GM21423 (cell line): ENCODE results near the gene HYDIN.

Experiments
- ATAC-seq: cut with Tn5 transposase; IDR thresholded peaks from one replicate; pipeline ENCODE4 v1.9.1; 2021; ENCODE audit warnings: mild to moderate bottlenecking, moderate library complexity; ENCODE audit not compliant: unreplicated experiment

HYDIN gene

DNA sequence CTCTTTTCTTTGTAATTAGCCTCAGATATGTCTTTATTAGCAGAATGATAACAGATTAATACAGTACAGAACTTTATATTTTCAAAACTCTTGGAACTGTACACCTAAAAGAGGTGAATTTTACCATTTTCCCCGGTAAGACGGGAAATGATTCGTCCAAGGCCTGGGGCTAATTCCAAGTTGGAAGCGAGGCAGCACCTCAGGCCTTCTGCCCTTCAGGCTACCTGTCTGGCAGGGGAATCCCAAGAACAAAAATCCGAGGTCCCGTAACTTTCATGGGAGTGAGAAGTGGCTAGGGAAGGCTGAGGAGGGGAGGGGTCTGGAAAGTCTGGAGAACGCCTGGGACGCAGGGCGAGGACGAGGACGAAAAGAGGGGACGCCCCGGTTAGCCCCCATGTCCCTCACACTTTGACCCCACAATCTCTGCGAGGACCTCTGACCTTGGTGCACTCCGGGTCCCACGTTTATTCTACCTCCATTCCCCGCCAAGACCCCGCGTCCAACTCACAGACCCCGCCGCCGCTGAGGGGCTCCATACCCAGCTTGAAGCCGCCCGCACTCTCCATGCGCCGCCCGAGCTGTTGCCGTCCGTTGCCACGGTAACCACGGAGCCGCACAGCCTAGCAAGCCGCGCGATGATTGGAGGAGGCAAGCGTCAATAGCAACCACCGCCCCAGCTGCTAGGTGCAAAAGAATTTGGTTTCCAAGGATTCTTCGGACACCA is at the start of gene HYDIN:
TSS of gene HYDIN (minus strand) at position 601 of the 724 bp plus-strand sequence. CDS start 43,827 bp downstream, outside the sequence.
- ATAC-seq = no peak

DNA sequence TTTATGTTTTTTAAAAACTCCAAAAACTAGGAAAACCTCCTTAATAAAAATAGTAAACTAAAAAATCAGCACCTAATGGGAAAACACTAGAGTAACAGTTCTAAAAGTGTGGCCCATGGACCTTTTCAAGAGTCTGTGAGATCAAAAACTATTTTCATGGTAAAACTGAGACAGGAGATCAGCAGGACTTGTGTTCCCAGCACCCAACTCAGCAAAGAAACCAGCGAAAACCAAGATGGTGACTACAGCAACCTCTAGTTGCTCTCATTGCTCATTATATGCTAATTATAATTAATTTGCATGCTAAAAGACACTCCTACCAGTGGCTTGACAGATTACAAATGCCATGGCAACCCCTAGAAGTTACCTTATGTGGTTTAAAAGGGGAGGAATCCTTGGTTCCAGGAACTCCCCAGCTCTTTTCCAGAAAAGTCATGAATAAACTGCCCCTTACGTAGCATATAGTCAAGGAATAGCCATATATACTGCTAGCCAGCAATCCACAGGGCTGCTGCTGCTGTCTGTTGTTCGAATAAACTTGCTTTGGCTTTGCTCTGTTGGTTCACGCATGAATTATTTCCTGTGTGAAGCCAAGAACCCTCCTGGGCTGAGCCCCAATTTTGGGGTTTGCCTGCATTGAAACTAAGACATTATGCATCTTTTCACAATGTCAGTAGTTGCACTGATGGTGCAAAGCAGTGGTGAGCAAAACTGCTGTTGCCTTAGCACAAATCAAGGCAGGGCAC is 46.2 kb upstream of the HYDIN start:
- ATAC-seq = no peak

GRCh38 chr16:71273384-71273783 is 42.9 kb upstream of the HYDIN start:
- no peak for ATAC-seq

GRCh38 chr16:71264299-71264698 is 33.8 kb upstream of the HYDIN start:
- no peak for ATAC-seq

DNA sequence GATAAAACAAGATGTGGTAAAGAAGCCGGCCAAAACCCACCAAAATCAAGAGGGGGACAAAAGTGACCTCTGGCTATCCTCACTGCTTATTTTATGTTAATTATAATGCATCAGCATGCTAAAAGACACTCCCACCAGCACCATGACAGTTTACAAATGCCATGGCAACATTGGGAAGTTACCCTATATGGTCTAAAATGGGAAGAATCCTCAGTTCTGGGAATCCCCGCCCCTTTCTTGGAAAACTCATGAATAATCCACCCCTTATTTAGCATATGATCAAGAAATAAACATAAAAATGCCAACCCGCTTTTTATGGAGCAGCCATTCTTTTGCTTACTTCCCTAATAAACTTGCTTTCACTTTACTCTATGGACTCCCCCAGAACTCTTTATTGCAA is 33.1 kb upstream of the HYDIN start:
- no peak for ATAC-seq

DNA sequence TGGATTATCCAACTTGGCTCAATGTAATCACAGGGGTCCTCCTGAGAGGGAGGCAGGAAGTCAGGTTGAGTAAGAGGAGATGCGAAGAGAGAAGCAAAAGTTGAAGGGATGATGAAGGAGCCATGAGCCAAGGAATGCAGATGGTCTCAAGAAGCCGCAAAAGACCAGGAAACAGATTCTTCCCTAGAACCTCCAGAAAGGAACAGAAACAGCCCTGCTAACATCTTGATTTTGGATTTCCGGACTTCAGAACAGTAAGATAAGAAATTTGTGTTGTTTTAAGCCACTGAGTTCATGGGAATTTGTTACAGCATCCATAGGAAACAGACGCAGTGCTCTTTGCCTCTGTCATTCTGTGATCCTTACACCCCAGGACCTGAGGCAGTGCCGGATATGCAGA is 31.9 kb upstream of the HYDIN start:
- ATAC-seq = no peak

DNA sequence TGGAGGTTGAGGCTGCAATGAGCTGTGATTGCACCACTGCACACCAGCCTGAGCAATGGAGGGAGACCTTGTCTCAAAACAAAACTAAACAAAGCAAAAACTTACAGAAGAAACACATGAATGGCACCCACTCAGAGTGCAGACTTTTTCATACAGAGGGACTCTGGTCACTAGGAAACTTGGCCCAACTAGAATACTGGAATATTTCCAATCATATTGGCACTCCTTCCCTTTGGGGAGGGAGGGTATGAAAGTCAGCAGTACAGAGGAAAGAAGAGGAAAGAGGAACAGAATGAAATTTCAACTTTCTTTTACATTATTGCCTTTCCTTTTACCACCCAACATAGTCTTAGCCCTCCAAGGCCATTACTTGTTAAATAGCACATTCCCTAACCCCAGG is 30.5 kb upstream of the HYDIN start:
- no peak for ATAC-seq

DNA sequence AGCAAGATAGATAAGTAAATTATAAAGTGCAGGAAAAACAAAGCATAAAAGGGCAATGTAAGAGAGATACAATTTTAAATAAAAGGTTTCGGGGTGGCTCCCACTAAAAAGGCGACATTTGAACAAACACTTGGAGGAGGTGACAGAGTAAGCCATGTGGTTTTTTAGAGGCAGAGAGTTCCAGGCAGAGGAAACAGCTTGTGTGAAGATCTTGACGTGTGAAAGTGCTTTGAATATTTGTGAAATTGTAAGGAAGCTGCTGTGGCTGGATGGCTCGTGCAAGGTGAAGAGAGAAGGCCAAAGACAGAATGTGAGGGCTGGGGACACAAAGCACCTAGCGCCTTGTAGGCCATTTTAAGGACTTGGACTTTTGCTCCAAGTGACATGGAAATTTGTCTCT is 28.6 kb upstream of the HYDIN start:
- no peak for ATAC-seq

DNA sequence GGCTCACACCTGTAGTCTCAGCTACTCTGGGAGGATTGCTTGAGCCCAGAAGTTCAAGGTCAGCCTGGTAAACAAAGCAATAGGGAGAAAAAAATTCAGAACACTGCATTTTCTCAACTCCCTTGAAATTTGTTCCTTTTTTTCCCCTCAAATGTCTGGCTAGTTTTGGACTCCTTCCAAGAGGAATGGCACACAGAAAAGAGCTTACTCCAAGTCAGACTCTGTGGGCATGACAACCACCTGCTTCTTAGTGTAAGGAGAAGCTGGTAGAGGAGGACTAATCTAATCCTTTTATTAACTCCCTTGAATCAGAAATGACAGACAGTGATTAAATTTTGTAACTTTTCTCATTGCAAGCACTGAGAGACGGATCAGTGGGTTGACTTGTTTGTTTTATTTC is 27.9 kb upstream of the HYDIN start:
- ATAC-seq = no peak

GRCh38 chr16:71257768-71258167 is 27.2 kb upstream of the HYDIN start:
- ATAC-seq = no peak

- ATAC-seq = no peak
These were observed 25.2 kb upstream of the HYDIN start for GRCh38 chr16:71255721-71256120.

DNA sequence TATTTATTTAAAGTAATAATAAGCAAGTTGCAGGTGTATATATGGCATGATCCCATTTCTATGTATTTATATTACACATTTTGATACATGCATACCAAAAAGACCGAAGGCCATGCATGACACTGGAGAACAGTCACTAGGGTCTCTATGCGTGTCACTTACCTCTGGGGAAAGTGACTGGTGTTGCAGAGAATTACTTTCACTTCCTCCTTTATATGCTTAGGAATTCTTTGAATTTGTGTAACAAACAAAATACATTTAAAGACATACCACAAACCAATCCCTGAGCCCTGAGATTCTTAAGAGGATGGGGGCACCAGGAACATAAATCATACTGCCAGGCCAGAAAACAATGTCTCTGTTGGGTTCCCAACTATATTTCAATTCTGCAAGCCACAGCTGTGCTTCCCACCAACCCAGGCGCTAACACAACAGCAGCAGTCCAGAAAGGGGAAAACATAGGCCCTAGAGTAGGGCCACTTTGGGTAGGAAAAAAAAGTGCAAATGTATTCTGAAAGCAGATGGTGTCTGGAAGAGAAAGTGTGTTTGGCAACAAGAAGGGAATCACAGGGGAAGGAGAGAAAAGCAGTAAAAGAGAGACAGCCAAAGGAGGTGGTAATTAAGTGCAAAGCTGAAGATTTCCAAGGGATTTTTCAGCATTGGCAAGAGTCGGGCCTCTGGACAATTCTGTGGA is 24.5 kb upstream of the HYDIN start:
- ATAC-seq = no peak

DNA sequence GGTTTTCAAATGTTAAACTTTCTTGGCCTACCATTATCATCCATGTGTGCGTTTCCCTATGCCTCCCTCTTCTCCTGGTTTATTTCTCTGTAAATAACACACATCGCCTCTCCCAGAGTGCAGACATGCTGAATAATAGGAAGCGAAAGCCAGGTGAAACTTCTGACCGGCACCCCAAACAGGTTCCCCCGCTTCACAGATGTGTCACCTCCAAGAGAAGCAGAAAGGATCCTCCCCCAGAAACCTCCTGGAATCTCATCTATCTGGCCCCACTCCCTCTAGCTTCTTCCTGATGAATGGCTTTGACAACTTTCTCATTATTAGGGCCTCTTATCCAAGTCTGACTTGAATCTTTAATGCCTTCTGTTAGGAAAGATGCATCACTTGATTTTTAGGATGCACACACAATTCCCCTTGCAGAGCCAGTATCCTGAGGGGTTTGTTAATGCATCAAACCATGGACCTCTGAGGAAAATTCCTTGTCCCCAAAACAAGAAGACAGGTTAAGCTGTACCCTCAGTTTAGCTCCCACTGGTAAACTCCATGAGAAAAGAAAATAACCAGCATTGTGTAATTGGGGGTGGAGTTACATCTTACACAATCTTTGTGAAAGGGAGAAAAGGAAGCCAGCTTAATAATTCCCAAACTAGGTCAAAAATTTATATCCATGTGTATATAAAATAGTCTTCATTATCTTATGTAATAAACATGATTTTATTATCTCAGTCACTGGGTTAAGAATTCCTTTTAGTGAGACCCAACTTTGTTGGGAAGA is 20.1 kb upstream of the HYDIN start:
- ATAC-seq = no peak

DNA sequence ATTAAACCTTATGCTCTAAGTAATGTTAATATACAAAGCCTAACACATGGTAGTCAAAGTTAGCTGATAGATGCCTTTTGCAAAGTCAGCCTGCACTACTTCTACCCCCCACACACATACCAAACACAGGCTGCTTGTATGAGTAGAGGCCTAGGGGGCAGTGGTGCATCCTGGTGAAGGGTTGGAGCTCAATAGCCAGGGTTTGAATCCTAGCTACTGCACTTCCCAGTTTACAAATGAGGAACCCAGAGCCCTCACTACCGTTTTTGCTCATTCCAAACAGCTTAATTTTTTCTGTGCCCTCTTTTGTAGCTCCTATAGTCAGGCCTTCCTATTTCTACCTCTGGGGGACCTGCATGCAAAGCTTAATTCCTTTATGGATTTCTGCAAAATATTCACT is 18.9 kb upstream of the HYDIN start:
- no peak for ATAC-seq

DNA sequence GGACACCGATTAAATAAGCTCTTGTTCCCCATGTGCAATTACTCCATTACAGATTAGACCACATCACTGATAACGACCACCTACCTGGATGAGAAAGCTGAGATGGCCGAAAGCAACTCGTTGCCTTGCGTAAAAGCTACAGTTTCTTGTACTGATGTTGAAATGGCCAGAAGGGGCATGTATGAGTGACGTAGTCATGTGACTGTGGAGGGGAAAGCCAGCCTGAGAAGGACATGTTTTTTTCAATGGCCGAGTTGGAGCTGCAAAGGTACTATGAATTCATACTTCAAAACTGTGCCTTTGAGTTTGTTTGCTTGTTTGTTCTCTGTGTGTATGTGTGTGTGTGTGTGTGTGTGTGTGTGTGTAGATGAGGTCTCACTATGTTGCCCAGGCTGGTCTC is 17.0 kb upstream of the HYDIN start:
- no peak for ATAC-seq

- no peak for ATAC-seq
These were observed 15.8 kb upstream of the HYDIN start for GRCh38 chr16:71246309-71246708.

- no peak for ATAC-seq
These were observed 14.0 kb upstream of the HYDIN start for GRCh38 chr16:71244521-71244920.

- no peak for ATAC-seq
These were observed 12.1 kb upstream of the HYDIN start for GRCh38 chr16:71242601-71243000.

GRCh38 chr16:71242036-71242435 is 11.5 kb upstream of the HYDIN start:
- ATAC-seq = no peak

DNA sequence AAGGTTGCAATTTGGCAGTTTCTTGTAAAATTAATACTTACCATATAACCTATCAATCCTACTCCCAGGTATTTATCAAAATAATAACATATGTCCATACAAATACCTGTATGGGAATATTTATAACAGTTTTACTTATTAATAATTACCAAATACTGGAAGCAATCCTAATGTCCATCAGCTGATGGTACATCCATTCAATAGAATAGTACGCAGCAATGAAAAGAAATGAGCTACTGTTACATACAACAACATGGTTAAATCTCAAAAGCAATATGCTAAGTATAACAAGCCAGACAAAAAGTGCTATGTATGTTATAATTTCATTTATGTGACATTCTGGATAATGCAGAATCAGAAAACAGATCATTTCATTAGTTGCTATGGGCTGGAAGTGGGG is 1.2 kb downstream of the HYDIN start:
- ATAC-seq = no peak
